Caco-2 (cell line): Measurements from ENCODE around the gene COX6B1. TPM values are rescaled to one million over a fixed set of nuclear protein-coding genes. Genes with fewer than 3 reads are reported as not detected.

ENCODE experiments used
- BruUV-seq: library from RNA; stranded (reverse); fragments of 400-500 nt; replicated peaks from 2 replicates; lab custom pipeline; 2021; lab: Mats Ljungman, UMichigan
- CTCF ChIA-PET: fragments of 300-600 bp; sonication (Branson Sonifier 250); formaldehyde crosslinking; loops from one replicate; lab custom pipeline; 2022; ENCODE audit warnings: antibody characterized with exemption; lab: Charles Lee
- POLR2A ChIA-PET: fragments of 300-600 bp; sonication (Branson Sonifier 250); formaldehyde crosslinking; loops from one replicate; lab custom pipeline; 2022; ENCODE audit warnings: antibody characterized with exemption; lab: Charles Lee
- DNase-seq, 2 experiments: peaks; one replicate each; pipeline versions ENCODE4 v3.0.0 to v3.0.0-alpha.2; 2020 to 2022
- H3K27me3 ChIP-seq: replicated peaks from 2 replicates; pipeline ENCODE4 v1.6.0; 2011; ENCODE audit warnings: low read length; ENCODE audit not compliant: control insufficient read depth, insufficient read depth
- H3K36me3 ChIP-seq: 2 replicates; pipeline ENCODE4 v1.5.1; 2011; ENCODE audit warnings: low read length; ENCODE audit not compliant: control insufficient read depth, insufficient read depth
- H3K4me1 ChIP-seq: fragments of 250-450 bp; sonication (Bioruptor Pico); 2 replicates; pipeline ENCODE4 v1.5.1; 2020; ENCODE audit warnings: mild to moderate bottlenecking
- H3K4me3 ChIP-seq: 2 replicates; pipeline ENCODE4 v1.5.1; 2011; ENCODE audit warnings: low read depth, mild to moderate bottlenecking, control low read depth, low read length
- H3K9me3 ChIP-seq: fragments of 250-450 bp; sonication (Bioruptor Pico); 2 replicates; pipeline ENCODE4 v1.5.1; 2020; ENCODE audit warnings: mild to moderate bottlenecking, moderate library complexity
- H3K27ac Mint-ChIP-seq: one replicate; pipeline ENCODE4 v1.8.0; 2022; ENCODE audit warnings: mixed read lengths; ENCODE audit not compliant: unreplicated experiment
- H3K27me3 Mint-ChIP-seq: one replicate; pipeline ENCODE4 v1.8.0; 2022; ENCODE audit warnings: mixed read lengths; ENCODE audit not compliant: insufficient read depth, unreplicated experiment
- H3K36me3 Mint-ChIP-seq: one replicate; pipeline ENCODE4 v1.8.0; 2022; ENCODE audit warnings: mild to moderate bottlenecking, mixed read lengths; ENCODE audit not compliant: insufficient read depth, unreplicated experiment
- H3K4me1 Mint-ChIP-seq: one replicate; pipeline ENCODE4 v1.8.0; 2022; ENCODE audit warnings: low read depth, mixed read lengths; ENCODE audit not compliant: unreplicated experiment
- H3K4me3 Mint-ChIP-seq: one replicate; pipeline ENCODE4 v1.8.0; 2022; ENCODE audit warnings: mild to moderate bottlenecking, moderate library complexity, mixed read lengths; ENCODE audit not compliant: unreplicated experiment
- H3K9me3 Mint-ChIP-seq: one replicate; pipeline ENCODE4 v1.8.0; 2022; ENCODE audit warnings: mixed read lengths; ENCODE audit not compliant: unreplicated experiment
- CTCF ChIP-seq, 2 experiments: fragments of 200-600 bp in 1 of 2; IDR thresholded peaks; 1 replicate in 1 of 2; 2 replicates in 1 of 2; pipeline versions ENCODE4 v1.5.1 to v1.8.0; 2011 to 2022; ENCODE audit warnings: antibody characterized with exemption in 1 of 2, control low read depth in 1 of 2, inconsistent platforms in 1 of 2, low read depth in 1 of 2, low read length in 1 of 2, mild to moderate bottlenecking in 1 of 2, moderate library complexity in 1 of 2; ENCODE audit not compliant: insufficient read depth in 1 of 2, severe bottlenecking in 1 of 2, unreplicated experiment in 1 of 2
- intact Hi-C: fragments of 100-400 bp; cut with micrococcal nuclease; formaldehyde crosslinking; loops from one replicate; pipeline ENCODE4 v1.10.0; 2022; ENCODE audit not compliant: unreplicated experiment
- total RNA-seq: library from RNA; stranded (reverse); gene quantifications from 2 replicates; pipeline ENCODE4 v1.2.3, GENCODE V29; 2022

COX6B1 gene
- total RNA-seq, 1 experiment from 2014 or later, result 551 TPM

- Mint-ChIP-seq H3K36me3 (peaks cover 53% of the 10 kb centered on the region), H3K4me1 (no peaks in the 10 kb centered on the region), H3K27ac (no peak overlapping the region), H3K27me3 (no peaks in the 10 kb centered on the region), H3K4me3 (no peak overlapping the region), H3K9me3 (no peaks in the 10 kb centered on the region)
- CTCF ChIA-PET, result no interaction called here
- Histone ChIP-seq H3K4me1 (peaks cover 2% of the 10 kb centered on the region), H3K27me3 (no peaks in the 10 kb centered on the region), H3K4me3 (no peak overlapping the region), H3K9me3 (no peaks in the 10 kb centered on the region), H3K36me3 (peaks cover 3% of the 10 kb centered on the region; the same call in 1 of the 2 replicates)
- intact Hi-C loops, result no loop called here
- TF ChIP-seq CTCF (IDR thresholded peaks at IDR 0.05; ENCODE audit: insufficient read depth in 1 of 2, low read depth in 1 of 2, low read length in 1 of 2, severe bottlenecking in 1 of 2, unreplicated experiment in 1 of 2), result no peak
- BruUV-seq, result no TSS peak
- no peak for DNase-seq
- POLR2A ChIA-PET, result interaction anchor here (0.5 kb wide), 1 partner anchor 101 kb away, joined by 7 read pairs; no protein-coding TSS in a partner anchor
Measured at GRCh38 chr19:35637165-35637564, 11.0 kb upstream of the COX6B1 start.

- no TSS peak for BruUV-seq
- Histone ChIP-seq H3K9me3 (no peaks in the 10 kb centered on the region), H3K4me1 (peaks cover 11% of the 10 kb centered on the region), H3K4me3 (no peak overlapping the region), H3K36me3 (no peaks in the 10 kb centered on the region; the same call in 1 of the 2 replicates), H3K27me3 (no peaks in the 10 kb centered on the region)
- Mint-ChIP-seq H3K36me3 (peaks cover 36% of the 10 kb centered on the region), H3K9me3 (no peaks in the 10 kb centered on the region), H3K4me3 (no peak overlapping the region), H3K27ac (no peak overlapping the region), H3K27me3 (no peaks in the 10 kb centered on the region), H3K4me1 (no peaks in the 10 kb centered on the region)
- CTCF ChIA-PET, result no interaction called here
- intact Hi-C loops, result no loop called here
- DNase-seq, result no peak
- no peak for TF ChIP-seq CTCF (IDR thresholded peaks at IDR 0.05; ENCODE audit: insufficient read depth in 1 of 2, low read depth in 1 of 2, low read length in 1 of 2, severe bottlenecking in 1 of 2, unreplicated experiment in 1 of 2)
- POLR2A ChIA-PET, result interaction anchor here (0.5 to 0.6 kb wide), 3 partner anchors 15 to 142 kb away, joined by 4 to 12 read pairs (median 5); no protein-coding TSS in a partner anchor
Measured at GRCh38 chr19:35639321-35639639, 8.8 kb upstream of the COX6B1 start.

- TF ChIP-seq CTCF (IDR thresholded peaks at IDR 0.05; ENCODE audit: insufficient read depth in 1 of 2, low read depth in 1 of 2, low read length in 1 of 2, severe bottlenecking in 1 of 2, unreplicated experiment in 1 of 2), result no peak
- ChIA-PET POLR2A (interaction anchor here (0.5 to 0.6 kb wide), 3 partner anchors 15 to 143 kb away, joined by 4 to 12 read pairs (median 5); no protein-coding TSS in a partner anchor), CTCF (no interaction called here)
- no TSS peak for BruUV-seq
- H3K9me3 Mint-ChIP-seq, result no peaks in the 10 kb centered on the region
- Histone ChIP-seq H3K27me3 (no peaks in the 10 kb centered on the region), H3K4me1 (peaks cover 11% of the 10 kb centered on the region), H3K9me3 (no peaks in the 10 kb centered on the region), H3K4me3 (no peak overlapping the region), H3K36me3 (no peaks in the 10 kb centered on the region; the same call in 1 of the 2 replicates)
- no peak overlapping the region for H3K4me3 Mint-ChIP-seq
- intact Hi-C loops, result loop anchor here (5.0 kb wide), 1 partner anchor 93 kb away; the partner anchor contains the start of gene TMEM147
- no peaks in the 10 kb centered on the region for H3K27me3 Mint-ChIP-seq
- DNase-seq, result no peak
- no peak overlapping the region for H3K27ac Mint-ChIP-seq
- H3K4me1 Mint-ChIP-seq, result peaks cover under 1% of the 10 kb centered on the region
- H3K36me3 Mint-ChIP-seq, result peaks cover 36% of the 10 kb centered on the region
Measured at GRCh38 chr19:35639863-35640262, 8.3 kb upstream of the COX6B1 start.
